DOHH2 (cell line): ENCODE results near the gene ELAPOR2.
"Not testable (repeated sequence)": the region's sequence is repeated elsewhere in the genome, so short reads cannot be mapped to it uniquely, and the experiment has no call there.

Experiments
- H3F3A ChIP-seq: fragments of 200-600 bp; sonication (generic), shearing (Covaris generic); 2 replicates; pipeline ENCODE4 v1.6.0; 2016; ENCODE audit warnings: antibody characterized with exemption, mild to moderate bottlenecking; ENCODE audit not compliant: control insufficient read depth, insufficient read depth
- H3K27ac ChIP-seq: fragments of 200-600 bp; sonication (generic); 2 replicates; pipeline ENCODE4 v1.5.1; 2014; ENCODE audit warnings: low read depth, mild to moderate bottlenecking, low read length, moderate library complexity
- H3K27me3 ChIP-seq: fragments of 200-600 bp; sonication (generic); 2 replicates; pipeline ENCODE4 v1.6.1; 2014; ENCODE audit warnings: mild to moderate bottlenecking, low read length, mixed read lengths; ENCODE audit not compliant: control insufficient read depth
- H3K36me3 ChIP-seq: fragments of 200-600 bp; sonication (generic); 2 replicates; pipeline ENCODE4 v1.6.1; 2014; ENCODE audit warnings: mild to moderate bottlenecking, low read length, moderate library complexity, mixed read lengths; ENCODE audit not compliant: control insufficient read depth
- H3K4me1 ChIP-seq: fragments of 200-600 bp; sonication (generic); 2 replicates; pipeline ENCODE4 v1.6.1; 2014; ENCODE audit warnings: mild to moderate bottlenecking, low read length, mixed read lengths; ENCODE audit not compliant: control insufficient read depth
- H3K4me2 ChIP-seq: fragments of 200-600 bp; sonication (generic); 2 replicates; pipeline ENCODE4 v1.6.0; 2014; ENCODE audit warnings: mild to moderate bottlenecking, low read length, moderate library complexity
- H3K4me3 ChIP-seq: fragments of 200-600 bp; sonication (generic); 2 replicates; pipeline ENCODE4 v1.5.1; 2014; ENCODE audit warnings: mild to moderate bottlenecking, low read length, mixed read lengths
- H3K79me2 ChIP-seq: fragments of 200-600 bp; sonication (generic); 2 replicates; pipeline ENCODE4 v1.6.1; 2014; ENCODE audit warnings: mild to moderate bottlenecking, low read length, mixed read lengths; ENCODE audit not compliant: control insufficient read depth
- H3K9me2 ChIP-seq: fragments of 200-600 bp; sonication (generic); replicated peaks from 2 replicates; pipeline ENCODE4 v1.6.1; 2014; ENCODE audit warnings: mild to moderate bottlenecking, low read length, mixed read lengths; ENCODE audit not compliant: control insufficient read depth
- H3K9me3 ChIP-seq: fragments of 200-600 bp; sonication (generic); 2 replicates; pipeline ENCODE4 v1.6.1; 2014; ENCODE audit warnings: antibody characterized with exemption, low read length, mixed read lengths; ENCODE audit not compliant: control insufficient read depth, insufficient read depth
- H4K20me1 ChIP-seq: fragments of 200-600 bp; sonication (generic); 2 replicates; pipeline ENCODE4 v1.6.0; 2014; ENCODE audit warnings: low read depth, mild to moderate bottlenecking, antibody characterized with exemption, low read length, moderate library complexity; ENCODE audit not compliant: control insufficient read depth, insufficient read depth
- EZH2phosphoT487 ChIP-seq: fragments of 200-600 bp; sonication (generic); IDR thresholded peaks from 2 replicates; pipeline ENCODE4 v1.6.1; 2017; ENCODE audit warnings: borderline replicate concordance, mild to moderate bottlenecking, antibody characterized with exemption, low read length, moderate library complexity, mixed read lengths
- TF ChIP-seq, protein P1 (sequence below): fragments of 200-600 bp; sonication (generic); IDR thresholded peaks from one replicate; pipeline ENCODE4 v1.5.1; 2014; ENCODE audit warnings: antibody characterized with exemption, mild to moderate bottlenecking, low read depth, low read length; ENCODE audit not compliant: poor library complexity, severe bottlenecking

Gene ELAPOR2

DNA sequence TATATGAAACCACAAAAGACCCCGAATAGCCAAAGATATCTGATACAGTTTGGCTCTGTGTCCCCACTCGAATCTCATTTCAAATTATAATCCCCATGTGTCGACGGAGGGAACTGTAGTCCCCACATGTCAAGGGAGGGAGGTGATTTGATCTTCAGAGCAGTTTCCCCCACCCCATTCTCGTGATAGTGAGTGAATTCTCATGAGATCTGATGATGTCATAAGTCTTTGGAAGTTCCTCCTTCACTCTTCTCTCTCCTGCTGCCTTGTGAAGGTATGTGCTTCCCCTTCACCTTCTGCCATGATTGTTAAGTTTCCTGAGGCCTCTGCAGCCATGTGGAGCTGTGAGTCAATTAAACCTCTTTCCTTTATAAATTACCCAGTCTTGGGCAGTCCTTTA lies 13.0 kb downstream of the ELAPOR2 start:
- no peaks in the 10 kb centered on the region for H3F3A ChIP-seq
- H3K4me2 ChIP-seq: no peak overlapping the region
- H3K36me3 ChIP-seq: peaks cover 1% of the 10 kb centered on the region
- no peaks in the 10 kb centered on the region for H3K4me1 ChIP-seq
- no peak overlapping the region for H3K4me3 ChIP-seq
- H3K9me2 ChIP-seq: no peaks in the 10 kb centered on the region
- no peaks in the 10 kb centered on the region for H4K20me1 ChIP-seq
- TF ChIP-seq, protein P1, sequence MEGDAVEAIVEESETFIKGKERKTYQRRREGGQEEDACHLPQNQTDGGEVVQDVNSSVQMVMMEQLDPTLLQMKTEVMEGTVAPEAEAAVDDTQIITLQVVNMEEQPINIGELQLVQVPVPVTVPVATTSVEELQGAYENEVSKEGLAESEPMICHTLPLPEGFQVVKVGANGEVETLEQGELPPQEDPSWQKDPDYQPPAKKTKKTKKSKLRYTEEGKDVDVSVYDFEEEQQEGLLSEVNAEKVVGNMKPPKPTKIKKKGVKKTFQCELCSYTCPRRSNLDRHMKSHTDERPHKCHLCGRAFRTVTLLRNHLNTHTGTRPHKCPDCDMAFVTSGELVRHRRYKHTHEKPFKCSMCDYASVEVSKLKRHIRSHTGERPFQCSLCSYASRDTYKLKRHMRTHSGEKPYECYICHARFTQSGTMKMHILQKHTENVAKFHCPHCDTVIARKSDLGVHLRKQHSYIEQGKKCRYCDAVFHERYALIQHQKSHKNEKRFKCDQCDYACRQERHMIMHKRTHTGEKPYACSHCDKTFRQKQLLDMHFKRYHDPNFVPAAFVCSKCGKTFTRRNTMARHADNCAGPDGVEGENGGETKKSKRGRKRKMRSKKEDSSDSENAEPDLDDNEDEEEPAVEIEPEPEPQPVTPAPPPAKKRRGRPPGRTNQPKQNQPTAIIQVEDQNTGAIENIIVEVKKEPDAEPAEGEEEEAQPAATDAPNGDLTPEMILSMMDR: no peak
- TF ChIP-seq EZH2phosphoT487: no peak
- no peak overlapping the region for H3K27ac ChIP-seq
- no peaks in the 10 kb centered on the region for H3K79me2 ChIP-seq
- peaks cover 4% of the 10 kb centered on the region; the same call in 1 of the 2 replicates for H3K9me3 ChIP-seq
- H3K27me3 ChIP-seq: no peaks in the 10 kb centered on the region

DNA sequence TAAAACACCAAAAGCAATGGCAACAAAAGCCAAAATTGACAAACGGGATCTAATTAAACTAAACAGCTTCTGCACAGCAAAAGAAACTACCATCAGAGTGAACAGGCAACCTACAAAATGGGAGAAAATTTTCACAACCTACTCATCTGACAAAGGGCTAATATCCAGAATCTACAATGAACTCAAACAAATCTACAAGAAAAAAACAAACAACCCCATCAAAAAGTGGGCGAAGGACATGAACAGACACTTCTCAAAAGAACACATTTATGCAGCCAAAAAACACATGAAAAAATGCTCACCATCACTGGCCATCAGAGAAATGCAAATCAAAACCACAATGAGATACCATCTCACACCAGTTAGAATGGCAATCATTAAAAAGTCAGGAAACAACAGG lies 14.7 kb downstream of the ELAPOR2 start:
- not testable (repeated sequence) for H3K36me3 ChIP-seq, H3F3A ChIP-seq, H3K79me2 ChIP-seq, H3K4me3 ChIP-seq, H3K27me3 ChIP-seq, H3K9me2 ChIP-seq, H3K27ac ChIP-seq, H3K9me3 ChIP-seq, H3K4me1 ChIP-seq, H4K20me1 ChIP-seq, H3K4me2 ChIP-seq

DNA sequence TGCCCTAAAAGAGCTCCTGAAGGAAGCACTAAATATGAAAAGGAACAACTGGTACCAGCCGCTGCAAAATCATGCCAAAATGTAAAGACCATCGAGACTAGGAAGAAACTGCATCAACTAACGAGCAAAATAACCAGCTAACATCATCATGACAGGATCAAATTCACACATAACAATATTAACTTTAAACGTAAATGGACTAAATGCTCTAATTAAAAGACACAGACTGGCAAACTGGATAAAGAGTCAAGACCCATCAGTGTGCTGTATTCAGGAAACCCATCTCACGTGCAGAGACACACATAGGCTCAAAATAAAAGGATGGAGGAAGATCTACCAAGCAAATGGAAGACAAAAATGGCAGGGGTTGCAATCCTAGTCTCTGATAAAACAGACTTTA lies 17.9 kb downstream of the ELAPOR2 start:
- H3F3A ChIP-seq: not testable (repeated sequence)

DNA sequence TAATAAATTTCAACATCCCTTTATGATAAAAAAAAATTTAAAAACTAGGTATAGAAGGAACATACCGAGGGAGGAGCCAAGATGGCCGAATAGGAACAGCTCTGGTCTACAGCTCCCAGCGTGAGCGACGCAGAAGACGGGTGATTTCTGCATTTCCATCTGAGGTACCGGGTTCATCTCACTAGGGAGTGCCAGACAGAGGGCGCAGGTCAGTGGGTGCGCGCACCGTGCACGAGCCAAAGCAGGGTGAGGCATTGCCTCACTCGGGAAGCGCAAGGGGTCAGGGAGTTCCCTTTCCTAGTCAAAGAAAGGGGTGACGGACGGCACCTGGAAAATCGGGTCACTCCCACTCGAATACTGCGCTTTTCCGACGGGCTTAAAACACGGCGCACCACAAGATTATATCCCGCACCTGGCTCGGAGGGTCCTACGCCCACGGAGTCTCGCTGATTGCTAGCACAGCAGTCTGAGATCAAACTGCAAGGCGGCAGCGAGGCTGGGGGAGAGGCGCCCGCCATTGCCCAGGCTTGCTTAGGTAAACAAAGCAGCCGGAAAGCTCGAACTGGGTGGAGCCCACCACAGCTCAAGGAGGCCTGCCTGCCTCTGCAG lies 19.7 kb downstream of the ELAPOR2 start:
- H3K4me1 ChIP-seq, H3K9me3 ChIP-seq, H3K27ac ChIP-seq, H3K36me3 ChIP-seq, H3K4me3 ChIP-seq, H3K27me3 ChIP-seq, H3F3A ChIP-seq, H3K9me2 ChIP-seq, H3K79me2 ChIP-seq, H4K20me1 ChIP-seq, H3K4me2 ChIP-seq: not testable (repeated sequence)

More for the DNA sequence above, 17.9 kb downstream of the ELAPOR2 start:
- H4K20me1 ChIP-seq, H3K27ac ChIP-seq, H3K9me2 ChIP-seq, H3K9me3 ChIP-seq, H3K79me2 ChIP-seq, H3K4me3 ChIP-seq, H3K36me3 ChIP-seq, H3K27me3 ChIP-seq, H3K4me1 ChIP-seq, H3K4me2 ChIP-seq: not testable (repeated sequence)

GRCh38 chr7:87038993-87039690 lies 20.3 kb downstream of the ELAPOR2 start:
- no peaks in the 10 kb centered on the region for H3K9me2 ChIP-seq
- no peak overlapping the region for H3K4me2 ChIP-seq
- no peaks in the 10 kb centered on the region for H3F3A ChIP-seq
- no peaks in the 10 kb centered on the region for H3K4me1 ChIP-seq
- no peaks in the 10 kb centered on the region for H4K20me1 ChIP-seq
- no peaks in the 10 kb centered on the region for H3K36me3 ChIP-seq
- H3K27ac ChIP-seq: no peak overlapping the region
- H3K27me3 ChIP-seq: no peaks in the 10 kb centered on the region
- H3K79me2 ChIP-seq: peaks cover 4% of the 10 kb centered on the region; the same call in 1 of the 2 replicates
- no peak overlapping the region for H3K4me3 ChIP-seq
- no peak for TF ChIP-seq EZH2phosphoT487
- TF ChIP-seq, protein P1: no peak
- no peaks in the 10 kb centered on the region for H3K9me3 ChIP-seq
